T-helper 1 cell (primary cell): ENCODE data around the gene TLL2.

Source experiments
- DNase-seq, 5 donors: peaks; one replicate each; pipeline ENCODE4 v3.0.0-alpha.2; 2012 to 2020

Gene TLL2

DNA sequence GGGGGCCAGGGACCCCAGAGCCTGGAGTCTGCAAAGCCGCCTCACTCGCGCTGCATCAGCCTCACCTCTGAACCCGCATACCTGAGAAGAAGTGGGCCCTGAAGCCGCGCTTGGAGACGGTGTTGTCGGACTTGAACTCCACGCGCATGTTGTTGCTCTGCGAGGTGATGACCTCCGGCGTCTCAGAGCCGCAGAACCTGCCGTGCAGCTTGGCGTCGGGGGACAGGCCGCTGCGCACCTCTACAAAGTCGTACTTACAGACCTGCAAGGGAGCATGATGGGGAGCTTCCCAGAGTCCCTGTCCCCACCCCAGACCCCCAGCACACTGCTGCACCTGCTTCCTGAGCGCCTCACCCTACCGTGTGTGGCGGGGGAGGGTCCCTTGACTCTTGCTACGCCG is 129.2 kb downstream of the TLL2 start:
- DNase-seq, result no peak

DNA sequence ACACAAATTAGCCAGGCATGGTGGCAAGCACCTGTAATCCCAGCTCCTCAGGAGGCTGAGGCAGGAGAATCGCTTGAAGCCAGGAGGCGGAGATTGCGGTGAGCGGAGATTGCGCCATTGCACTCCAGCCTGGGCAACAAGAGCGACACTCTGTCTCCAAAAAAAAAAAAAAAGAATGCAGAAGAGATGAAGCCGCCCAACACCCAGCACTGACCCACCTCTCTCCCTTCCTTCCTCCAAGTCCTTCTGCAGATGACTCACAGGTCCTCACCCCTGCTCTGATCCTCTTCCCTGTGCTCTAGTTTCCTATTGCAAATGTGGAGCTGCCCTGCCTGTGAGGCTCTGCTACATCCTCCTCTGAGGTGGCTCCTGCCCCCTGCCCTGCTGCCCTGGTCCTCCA is 132.9 kb downstream of the TLL2 start:
- DNase-seq, result no peak

DNA sequence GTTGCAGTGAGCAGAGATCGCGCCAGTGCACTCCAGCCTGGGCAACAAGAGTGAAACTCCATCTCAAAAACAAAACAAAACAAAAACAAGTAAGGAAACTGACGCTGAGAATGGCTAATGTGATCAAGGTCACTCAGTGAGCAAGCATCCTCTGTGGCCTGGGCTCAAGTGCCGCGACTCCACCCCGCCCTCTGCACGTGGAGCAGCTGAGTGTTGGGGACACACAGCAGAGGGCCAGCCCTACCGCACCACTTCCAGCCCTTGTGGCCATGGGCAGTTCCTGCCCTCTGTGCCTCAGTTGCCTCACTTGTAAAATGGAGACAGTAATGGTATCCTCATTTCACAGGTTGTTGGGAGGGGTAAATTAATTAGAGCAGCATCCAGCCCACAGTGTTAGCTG is 134.0 kb downstream of the TLL2 start:
- DNase-seq, result no peak

GRCh38 chr10:96378741-96379140 is 135.0 kb downstream of the TLL2 start:
- DNase-seq, result no peak

DNA sequence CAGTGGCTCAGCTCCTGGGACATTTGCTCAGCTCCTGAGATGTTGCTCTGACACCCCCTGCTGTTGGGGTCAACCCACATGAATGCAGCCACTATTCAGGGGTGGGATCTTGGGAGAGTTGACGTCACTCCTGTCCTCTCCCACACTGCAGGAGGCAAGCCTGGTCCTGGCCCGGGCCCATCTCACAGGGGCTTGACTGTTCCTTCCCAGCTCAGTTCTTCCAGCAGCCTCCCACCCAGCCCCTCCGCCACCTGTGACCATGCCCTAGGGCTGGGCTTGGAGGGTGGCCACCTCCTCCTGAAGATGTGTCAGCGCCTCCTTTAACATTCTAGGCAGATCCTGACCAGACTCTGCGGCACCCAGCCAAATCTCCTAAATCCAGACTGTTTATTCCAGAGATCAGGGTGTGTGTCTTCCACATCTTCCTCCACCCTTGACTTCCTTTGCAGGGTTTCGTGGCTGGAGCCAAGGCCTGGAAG is 135.9 kb downstream of the TLL2 start:
- DNase-seq, result no peak

- no peak for DNase-seq
Measured at GRCh38 chr10:96376483-96376882, 137.2 kb downstream of the TLL2 start.

DNA sequence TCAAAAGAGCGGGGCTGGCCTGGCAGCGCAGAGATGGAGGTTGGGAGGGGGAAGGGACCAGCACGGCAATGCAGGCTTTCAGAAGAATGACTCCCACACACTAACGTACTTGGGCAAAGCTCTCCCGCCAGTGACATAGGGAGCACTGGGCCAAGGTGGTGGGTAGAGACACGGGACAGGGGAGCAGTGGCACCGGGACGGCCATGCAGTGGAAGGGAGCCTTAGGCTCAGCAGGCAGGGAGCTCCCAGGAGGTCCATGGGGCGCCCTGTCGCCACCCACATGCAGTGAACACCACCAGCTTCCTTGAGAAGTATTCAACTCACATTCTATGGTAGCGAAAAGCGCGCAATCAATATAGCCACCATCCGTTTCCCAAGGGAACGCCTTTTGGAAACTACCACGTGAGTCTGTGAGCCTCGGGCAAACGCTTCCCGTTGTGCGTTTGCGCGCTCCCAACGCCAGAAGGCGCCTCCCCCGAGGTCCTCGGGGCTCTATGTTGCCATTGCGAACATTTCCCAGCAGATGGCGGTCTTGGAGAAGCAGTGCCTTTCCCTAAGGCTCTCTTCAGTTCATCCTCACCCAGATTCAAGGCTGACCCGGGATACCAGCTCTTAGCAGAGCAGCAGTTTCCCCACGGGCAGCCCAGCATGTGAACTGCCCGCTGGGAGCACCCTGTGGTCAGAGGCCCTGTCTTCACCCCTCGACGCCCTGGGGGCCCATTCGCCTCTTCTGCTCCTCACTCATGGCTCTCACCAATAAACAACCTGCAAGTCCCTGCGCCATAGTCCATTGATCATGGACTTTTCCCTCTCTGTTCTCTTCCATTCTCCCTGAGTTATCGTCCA is 138.5 kb downstream of the TLL2 start:
- DNase-seq, result peak in 4 of 5 donors; percentile 33 to 68 (median 47)

GRCh38 chr10:96374639-96374984 is 139.1 kb downstream of the TLL2 start:
- DNase-seq, result no peak

DNA sequence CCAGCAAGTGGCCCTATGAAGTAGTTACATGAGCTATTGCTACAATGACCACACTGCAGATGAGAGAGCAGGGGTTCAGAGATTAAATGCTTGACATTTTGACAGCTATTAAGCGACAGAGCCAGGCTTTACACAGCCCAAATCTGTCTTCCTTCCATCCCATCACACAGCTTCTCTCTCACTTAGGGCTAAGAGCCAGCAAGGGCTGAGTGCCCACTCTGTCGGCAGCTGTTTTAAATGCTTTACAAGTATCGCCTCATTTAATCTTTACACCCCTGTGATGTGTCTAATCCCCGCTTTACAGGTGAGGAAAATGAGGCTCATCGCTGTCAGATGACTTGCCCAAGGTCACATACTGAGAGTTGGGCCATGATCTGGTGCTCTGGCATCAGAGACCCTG is 139.7 kb downstream of the TLL2 start:
- DNase-seq, result no peak

DNA sequence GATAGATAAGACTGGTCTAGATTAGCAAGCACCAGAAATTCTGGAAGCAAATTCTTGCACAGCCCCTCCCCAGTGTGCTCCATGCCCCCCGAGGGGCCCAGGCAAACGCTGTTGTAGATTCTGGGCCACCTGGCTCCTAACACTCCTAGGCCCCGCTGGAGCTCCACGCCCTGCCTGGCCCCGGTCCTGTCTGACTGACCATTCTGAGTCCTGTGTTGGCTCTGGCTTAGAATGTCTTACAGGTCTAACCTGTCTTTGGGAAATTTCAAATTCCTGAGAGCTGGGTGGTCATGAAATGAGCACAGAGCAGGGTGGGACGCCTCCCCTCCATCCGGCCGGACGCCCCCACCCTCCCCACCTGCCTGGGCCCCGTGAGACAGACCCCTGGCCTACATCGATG is 142.4 kb downstream of the TLL2 start:
- no peak for DNase-seq

DNA sequence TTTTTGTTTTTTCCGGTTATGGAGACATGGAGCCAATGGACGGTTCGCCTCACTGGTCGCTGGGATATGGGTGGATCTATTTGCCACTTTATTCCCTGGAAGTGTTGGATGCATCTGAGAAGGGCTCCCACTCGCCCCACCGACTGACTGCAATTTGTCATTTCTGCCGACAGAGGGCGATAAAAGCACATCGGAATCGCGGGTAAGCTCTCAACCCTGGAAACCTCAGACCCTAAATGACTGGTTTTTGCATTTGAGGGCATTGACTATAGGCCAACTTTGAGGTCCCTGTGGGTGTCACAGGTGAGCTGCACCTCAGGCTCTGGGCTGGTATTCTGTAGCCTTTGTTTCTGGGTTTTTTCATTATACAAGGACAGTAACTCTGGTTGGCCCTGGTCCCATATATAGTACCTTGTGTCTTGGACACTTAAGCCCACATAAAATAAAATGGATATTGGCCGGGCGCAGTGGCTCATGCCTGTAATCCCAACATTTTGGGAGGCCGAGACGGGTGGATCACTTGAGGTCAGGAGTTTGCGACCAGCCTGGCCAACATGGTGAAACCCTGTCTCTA is 143.1 kb downstream of the TLL2 start:
- DNase-seq, result peak in 2 of 5 donors; percentile 26 to 27

DNA sequence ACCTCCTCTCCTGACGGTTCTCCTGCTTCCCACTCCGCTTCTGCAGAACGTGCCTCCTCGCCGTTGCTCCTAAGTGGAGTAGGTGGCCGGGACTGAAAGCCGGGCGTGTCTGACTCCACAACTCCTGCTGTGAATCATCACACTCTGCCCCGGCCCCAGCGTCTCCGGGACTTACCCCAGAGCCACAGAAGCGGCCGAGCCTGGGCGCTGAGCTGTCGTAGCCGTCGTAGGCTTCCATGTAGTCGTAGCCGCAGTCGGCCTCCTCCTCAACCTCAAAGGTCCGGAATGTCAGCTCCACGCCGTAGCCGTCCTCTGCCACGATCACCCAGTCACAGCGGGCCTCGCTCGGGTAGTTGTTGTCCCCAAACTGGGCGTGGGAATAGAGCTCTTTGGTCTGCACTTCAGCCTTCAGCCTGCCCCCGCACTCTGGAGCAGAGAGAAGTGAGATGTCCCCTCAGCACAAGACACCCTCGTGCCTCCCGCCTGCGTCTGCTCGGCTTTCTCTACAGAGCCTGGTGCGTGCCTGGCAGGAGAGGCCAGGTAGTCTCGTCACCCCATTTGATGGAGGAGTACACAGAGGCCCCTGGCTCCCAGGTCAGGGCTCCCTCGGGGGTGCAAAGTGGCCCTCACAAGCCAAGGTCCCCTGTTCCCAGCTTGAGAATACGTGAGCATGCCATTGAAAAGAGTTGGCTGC is 143.7 kb downstream of the TLL2 start:
- no peak for DNase-seq

GRCh38 chr10:96368971-96369370 is 144.8 kb downstream of the TLL2 start:
- no peak for DNase-seq

DNA sequence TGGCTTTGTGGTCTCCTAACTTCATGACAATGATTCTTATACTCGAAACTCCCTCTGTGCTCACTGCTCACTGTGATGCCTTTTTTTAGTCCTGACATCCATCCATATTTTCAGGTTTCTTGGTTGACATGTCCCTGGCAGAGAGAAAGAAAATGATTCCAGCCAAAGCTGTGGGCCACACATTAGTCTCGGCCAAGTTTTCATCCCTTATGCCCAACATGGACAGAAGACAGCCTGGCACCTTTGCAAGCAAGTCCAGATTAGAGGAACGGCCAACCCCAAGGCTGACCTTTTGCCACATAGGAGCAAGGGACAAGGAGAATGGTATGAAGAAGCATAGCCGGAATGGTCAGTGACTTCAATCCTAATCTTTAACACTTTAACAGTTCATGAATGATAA is 146.3 kb downstream of the TLL2 start:
- DNase-seq, result no peak

DNA sequence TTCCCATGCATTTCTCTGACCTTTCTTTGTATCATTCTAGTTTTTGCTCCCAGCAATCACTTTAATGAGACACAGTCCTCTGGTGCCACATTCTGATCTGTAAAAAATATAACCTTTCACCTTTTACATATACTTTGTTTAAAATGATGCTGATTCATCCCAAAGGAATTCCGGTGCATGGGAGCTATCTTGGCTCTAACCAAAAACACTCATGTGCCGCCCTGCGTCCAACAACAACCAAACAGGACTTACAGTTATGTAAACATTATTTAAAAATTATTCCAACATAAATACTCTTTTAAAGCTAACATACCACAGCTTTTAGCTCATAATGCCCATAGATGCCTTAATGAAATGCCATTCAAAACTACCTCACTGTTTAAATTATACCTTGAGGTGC is 147.2 kb downstream of the TLL2 start:
- DNase-seq, result no peak

DNA sequence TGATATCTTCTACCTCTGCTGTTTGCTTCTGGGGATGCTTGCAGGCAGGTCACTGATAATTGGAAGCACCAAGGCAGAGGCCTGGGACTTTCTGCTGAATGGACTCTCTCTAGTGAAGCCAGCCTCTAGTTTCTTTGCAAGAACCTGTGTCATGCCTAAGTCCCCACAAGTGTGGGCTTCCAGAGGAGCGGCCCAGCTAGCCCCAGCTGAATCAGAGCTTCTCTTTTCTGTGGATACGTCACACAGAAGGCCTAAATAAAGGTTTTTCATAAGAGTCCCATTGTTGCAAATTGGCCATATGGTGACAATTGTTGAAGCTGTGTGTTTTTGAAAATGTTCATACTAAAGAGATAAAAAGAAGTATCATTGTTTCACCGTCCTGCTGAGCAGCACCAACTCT is 148.2 kb downstream of the TLL2 start:
- DNase-seq, result no peak

- no peak for DNase-seq
Measured at GRCh38 chr10:96360766-96361165, 153.0 kb downstream of the TLL2 start.

GRCh38 chr10:96360331-96360730 is 153.4 kb downstream of the TLL2 start:
- DNase-seq, result no peak

GRCh38 chr10:96359616-96360015 is 154.1 kb downstream of the TLL2 start:
- no peak for DNase-seq

DNA sequence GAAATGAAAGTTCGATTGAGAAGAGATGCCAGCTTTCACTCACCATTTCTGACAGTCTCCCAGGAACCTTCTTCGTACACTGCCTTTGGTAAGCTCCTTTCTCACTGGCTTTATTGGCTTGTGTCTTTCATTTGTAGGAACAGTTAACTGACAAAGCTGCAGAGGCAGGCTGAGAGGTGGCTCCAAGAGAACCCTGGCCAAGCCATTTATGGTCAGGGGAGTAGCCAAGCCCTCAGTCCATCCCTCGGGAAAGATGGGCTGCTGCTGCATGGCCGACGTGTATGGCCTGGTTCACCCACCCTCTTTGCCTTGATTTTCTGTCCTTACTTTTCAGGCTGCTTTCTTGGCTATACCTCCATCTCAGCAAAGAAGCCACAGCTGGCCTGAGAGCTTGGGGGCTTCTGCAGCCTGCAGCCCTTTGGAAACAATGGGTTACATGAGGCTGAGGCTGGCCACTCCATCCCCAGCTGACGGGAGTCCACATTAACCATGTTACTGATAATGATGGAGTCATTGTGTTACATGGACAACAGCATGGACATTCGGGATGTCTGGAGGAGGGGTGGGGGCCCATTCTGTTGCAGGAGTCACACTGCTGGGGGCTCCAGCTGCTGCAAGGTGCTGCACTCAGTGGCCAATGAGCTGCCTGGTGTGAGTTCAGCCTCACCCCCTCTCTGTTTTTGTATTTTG is 154.7 kb downstream of the TLL2 start, which contains the start of gene OPALIN:
Gene OPALIN, minus strand, starts transcription at position 152 of the 690 bp plus-strand sequence. Its CDS starts 106 bp downstream, at position 46.
- no peak for DNase-seq

GRCh38 chr10:96357038-96357620 is 156.6 kb downstream of the TLL2 start:
- no peak for DNase-seq

DNA sequence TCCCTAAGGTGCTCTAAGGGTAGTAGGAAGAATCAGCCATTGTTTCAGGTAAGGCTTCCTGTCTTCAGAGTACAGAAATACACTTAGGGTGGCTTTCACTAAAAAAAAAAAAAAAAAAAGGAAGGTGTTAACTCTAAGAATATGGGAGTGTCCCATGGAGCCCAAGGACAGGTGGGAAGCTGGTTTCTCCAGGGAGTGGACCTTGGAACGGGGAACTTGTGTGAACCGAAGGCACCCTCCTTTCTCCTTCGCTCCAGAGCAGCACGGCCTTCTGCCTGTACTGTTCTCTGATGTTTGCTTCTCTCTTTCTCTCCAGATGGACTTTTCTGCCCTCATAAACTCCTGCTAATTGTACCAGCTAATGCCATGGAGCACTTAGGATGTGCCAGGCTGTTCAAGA is 161.1 kb downstream of the TLL2 start:
- DNase-seq, result no peak

GRCh38 chr10:96352027-96352426 is 161.7 kb downstream of the TLL2 start:
- no peak for DNase-seq
